Cerebellar cortex (tissue), 1 donor: ENCODE data around the gene GLYATL1B.
A peak's percentile ranks its signal among the peaks of the same experiment; 100 is the strongest.
"Not testable (repeated sequence)": the region's sequence is repeated elsewhere in the genome, so short reads cannot be mapped to it uniquely, and the experiment has no call there.

Experiments used
- DNase-seq: peaks from one replicate; pipeline ENCODE4 v3.0.0-alpha.2; 2015; ENCODE audit warnings: low spot score

Gene GLYATL1B

DNA sequence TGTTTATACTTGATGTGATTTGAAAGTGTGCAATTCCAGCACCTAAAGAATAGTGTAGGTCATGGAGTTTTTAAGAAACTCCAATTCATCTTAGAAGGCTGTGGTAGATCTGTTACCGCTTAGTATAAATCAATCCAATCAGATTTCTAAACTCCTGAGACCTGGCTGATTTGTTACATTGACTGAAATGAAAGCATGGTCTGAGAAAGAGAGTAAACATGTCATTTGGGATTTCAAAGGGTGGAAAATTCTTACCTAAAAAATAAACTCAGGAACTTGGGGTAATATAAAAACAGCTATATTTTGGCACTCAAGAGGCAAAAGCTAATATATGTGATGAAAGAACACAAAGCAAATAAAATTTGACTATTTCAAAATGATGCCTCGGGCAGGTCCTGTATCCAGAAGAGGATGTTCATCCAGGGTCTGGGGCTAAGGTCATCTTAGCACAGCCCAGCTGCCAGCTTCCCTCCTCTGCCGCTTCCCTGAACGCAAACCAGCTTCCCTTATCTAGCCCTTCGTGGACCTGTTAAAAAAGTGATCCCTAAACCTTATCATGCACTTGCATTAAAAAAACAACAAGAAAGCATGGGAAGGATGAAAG lies 10.0 kb downstream of the GLYATL1B start:
- DNase-seq: not testable (repeated sequence)

DNA sequence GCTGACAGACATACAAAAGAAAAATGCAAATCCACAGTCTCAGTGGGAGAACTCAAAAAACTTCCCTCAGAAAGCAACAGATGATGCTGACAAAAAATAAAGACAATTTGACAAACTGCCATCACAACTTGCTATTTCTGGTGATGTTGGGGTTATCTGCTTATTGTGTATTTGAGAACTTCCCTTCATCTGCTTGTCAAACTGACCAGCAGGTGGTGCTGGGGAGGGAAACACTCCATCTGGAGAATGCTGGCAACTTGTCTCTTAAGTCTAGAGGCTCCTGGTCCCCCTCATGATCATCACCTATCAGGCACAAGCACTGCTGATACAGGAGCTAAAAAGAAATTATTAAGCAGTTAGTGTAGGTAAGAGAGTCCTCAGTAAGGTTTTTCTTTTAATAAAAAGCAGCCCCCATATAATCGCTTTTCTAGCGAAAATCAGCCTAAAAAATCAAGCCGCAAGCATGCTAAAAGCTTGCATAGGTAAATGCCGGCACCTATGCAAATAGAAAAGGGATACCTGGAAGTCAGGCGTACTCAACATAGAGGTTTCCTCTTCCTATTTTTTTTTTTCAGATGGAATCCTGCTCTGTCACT lies 11.1 kb downstream of the GLYATL1B start:
- DNase-seq: peak; percentile 31

DNA sequence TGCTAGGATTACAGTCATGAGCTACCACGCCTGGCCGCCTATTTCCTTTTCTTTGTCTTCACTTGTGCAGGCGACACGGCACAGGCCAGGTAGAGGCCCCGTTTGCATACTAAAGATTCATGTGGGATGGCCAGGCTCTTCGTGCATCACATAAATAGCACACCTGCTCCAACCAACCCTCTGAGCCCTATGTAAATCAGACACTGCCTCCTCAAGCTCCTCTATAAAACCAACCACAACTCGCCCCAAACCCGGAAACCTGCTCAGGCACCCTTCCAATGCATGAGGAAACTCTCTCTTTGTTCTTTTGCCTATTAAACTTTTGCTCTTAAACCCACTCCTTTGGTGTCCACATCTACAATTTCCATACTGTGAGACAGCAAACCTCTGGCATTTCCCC lies 11.8 kb downstream of the GLYATL1B start:
- not testable (repeated sequence) for DNase-seq

DNA sequence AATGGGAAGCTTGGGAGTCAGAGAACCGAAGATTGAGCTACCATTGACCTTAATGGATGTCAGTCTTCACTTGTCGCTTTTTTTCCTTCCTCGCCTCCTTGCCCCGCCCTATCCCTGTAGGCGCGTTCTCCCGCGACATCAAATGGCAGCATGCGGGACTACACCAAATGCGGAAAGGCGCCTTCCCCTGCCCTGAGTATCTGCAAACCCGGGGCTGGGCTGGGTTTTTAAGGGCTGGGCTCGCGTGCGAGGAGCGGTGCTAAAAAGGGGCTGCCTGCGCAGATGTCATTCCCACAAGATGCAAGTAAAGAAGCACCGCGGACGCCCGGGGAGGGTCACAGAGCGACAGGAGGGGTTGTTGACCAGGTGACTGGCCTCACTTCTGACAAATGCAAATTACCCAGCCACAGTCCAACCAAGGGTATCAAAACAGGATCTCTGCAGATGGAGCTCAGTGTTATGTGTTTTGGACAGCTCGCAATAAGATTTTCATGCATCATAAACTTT lies 16.2 kb downstream of the GLYATL1B start:
- no peak for DNase-seq

DNA sequence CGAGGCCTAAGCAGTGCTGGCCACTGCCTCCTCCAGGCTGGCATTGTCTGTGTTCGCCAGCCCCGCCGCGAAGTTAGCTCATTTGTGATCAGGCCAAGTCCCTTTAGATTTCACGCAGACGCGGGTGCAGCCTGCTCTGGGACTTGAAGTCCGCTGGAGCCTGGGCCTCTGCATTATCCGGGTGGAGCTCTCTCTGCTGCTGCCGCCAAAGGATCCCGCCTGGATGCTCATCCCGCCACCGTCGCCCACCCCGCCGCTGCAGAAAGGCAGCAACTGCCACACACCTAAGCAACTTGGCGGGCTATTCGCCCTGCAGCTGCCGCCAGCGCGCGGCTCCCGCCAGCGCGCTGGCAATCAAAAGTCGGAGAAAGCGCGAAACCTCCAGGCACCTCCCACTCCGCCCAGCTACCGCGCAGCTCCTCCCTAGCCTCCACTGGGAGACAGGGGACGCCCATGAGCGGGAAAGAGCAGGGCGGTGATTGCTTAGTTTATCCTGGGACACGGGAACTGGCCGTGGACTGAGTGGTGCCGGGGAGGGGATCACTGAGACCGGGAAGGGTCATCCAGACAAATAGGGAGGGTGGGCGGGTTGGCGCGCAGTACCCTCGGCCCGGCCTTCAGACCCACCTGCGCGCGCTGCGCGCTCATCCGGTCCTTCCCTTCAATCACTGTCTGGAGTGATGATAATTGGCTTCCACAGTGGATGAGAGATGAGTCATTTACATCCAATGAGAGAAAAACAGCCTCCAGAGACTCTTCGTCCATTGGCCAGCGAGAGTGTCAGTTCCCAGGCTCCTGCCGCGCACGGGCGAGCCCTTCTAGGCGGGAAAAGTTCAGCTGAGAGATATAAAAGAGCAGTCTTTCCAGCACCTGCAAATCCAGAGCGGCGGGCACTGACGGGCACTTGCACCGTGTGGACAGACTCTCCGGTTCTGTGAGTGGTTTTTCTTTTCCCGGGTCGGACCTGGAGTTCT lies 20.5 kb downstream of the GLYATL1B start, which contains the start of gene FAM111B:
TSS of gene FAM111B (plus strand) at position 875 of the 974 bp plus-strand sequence. CDS start 2,389 bp downstream, outside the sequence.
- DNase-seq: peak; percentile 59

DNA sequence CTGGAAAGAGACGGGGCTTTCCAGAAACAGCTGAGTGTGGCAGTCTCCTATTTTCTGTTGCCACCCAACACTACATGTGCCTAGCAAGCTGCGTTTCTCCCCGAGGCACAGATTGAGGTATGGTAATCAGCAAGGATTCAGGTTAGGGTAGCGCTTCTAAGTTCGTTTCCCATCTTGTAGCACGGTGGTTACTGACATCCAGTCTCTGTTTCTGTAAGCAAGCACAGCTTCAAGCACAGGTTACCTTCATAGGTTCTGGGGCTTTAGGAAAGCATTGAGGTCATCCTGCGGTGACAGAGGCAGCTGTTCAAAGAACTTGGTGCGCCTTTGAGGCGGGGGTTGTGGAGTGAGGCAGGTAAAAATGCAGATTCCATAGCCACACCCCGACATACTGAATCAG lies 21.6 kb downstream of the GLYATL1B start:
- DNase-seq: not testable (repeated sequence)

DNA sequence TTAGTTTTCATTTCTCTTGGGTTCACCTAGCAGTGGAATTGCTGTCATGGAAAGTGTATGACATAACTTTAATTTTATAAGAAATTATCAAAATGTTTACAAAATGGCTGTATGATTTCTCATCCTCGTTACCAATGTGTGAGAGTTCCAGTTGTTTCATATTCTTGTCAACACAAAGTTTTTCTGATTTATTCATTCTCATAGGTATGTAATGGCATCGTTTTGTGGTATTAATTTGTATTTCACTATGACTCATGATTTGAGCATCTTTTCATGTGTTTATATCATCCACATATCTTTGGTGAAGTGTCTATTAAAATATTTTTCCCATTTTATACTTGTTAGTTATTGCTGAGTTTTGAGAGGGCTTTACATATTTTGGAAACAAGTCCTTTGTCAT lies 26.4 kb downstream of the GLYATL1B start:
- no peak for DNase-seq

DNA sequence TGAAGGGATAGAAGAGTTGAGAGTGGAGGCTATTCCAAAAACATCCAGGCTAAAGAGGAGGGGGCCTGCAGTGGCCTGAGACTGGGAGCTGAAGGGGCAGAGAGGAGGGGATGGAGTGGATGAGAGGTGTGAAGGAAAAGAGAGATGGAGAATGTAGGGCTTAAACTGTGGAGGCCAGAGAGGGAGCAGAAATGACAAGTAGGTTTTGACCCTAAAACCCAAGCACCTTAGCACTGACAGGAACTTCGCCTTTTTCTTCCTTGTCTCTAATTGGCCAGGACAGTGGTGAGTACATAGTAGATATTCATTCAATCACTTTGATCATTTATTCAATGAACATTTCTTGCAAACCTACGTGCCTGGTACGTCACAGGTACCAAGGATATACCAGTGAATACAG lies 28.2 kb downstream of the GLYATL1B start:
- no peak for DNase-seq

DNA sequence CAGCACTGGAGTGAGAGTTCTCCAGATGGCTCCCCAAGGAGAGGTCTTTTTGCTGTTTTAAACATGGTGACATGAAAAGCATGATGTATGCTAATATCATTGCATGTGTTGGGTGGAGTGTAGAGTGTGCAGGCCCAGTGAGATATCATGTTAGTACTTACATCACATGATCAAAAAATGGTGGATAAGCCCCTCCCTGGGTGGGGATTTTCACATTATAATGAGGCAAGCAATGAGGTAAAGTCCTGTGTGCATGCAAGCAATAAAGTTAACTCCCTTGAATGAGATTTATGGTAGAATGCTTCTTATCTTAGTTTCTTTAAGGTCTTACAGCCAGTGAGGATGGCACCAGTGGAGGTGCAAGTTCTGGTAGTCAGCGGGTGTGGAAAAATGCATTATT lies 29.4 kb downstream of the GLYATL1B start:
- DNase-seq: no peak

DNA sequence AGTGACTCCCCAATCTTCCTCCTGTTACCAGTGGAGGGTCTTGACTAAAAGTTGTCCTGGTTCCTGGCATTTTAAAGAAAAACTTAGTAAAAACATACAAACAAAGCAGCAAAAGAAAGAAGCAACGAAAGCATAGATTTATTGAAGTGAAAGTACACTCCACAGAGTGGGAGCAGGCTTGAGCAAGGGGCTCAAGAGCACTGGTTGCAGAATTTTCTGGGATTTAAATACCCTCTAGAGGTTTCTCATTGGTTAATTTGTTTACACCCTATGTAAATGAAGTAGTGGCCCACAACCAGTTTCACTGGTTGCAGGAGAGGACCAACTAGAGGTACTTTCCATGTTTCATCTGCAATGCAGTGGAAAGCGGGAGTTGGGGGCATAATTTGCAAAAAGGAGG lies 31.7 kb downstream of the GLYATL1B start:
- DNase-seq: no peak

DNA sequence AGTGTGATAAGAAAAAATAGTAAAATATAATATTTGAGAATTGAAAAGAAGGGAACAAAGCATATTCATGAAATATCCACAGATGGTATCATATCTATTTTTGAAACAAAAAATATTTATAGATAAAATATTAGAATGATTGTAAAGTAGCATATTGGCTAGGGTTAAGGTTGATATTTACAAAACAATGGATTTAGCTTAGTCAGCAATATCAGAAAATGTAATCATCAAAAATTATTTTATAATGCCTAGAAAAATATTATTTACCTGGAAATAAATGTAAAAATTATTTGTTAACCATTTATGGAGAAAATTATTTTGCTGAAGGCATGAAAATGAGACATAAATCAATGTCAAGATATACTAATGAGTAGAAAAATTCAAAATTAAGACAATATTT lies 33.7 kb downstream of the GLYATL1B start:
- no peak for DNase-seq

DNA sequence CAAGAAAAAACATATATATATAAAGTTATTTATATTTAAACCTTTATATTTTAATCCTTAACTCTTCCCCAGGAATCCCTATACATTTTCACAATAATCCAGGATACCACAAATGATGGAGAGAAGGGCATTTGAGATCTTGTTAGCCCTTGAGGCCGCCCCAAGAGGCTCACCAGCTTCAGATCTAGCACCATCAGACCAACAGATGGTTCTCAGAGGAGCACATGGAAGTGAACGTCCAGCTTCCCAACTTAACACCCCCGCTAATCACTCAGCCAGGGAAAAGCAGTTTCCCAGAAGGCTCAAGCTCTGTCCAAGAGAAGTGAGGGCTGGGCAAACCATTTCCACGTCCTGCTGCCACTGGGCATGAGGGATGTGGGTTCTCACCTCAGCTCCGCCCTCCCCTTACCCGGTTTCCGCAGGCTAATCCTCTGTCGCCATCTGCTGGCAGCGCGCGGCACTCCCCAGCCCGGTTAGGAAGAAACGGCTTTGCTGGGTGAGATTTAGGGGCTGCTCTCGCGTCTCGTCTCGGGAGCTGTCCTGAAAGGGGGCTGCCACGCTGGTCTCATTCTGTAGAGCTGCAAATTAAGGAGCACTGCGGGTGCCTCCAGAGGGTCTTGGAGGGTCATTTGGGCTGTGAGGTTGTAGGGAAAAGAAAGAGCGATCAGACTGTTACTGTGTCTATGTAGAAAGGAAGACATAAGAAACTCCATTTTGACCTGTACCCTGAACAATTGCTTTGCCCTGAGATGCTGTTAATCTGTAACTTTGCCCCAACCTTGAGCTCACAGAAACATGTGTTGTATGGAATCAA lies 49.7 kb downstream of the GLYATL1B start:
- DNase-seq: peak; percentile 55

DNA sequence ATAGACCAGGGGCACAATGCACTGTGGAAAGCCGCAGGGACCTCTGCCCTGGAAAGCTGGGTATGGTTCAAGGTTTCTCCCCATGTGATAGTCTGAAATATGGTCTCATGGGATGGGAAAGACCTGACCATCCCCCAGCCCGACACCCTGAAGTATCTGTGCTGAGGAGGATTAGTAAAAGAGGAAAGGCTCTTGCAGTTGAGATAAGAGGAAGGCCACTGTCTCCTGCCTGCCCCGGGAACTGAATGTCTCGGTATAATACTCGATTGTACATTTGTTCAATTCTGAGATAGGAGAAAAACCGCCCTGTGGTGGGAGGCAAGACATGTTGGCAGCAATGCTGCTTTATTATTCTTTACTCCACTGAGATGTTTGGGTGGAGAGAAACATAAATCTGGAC lies 50.4 kb downstream of the GLYATL1B start:
- DNase-seq: not testable (repeated sequence)

DNA sequence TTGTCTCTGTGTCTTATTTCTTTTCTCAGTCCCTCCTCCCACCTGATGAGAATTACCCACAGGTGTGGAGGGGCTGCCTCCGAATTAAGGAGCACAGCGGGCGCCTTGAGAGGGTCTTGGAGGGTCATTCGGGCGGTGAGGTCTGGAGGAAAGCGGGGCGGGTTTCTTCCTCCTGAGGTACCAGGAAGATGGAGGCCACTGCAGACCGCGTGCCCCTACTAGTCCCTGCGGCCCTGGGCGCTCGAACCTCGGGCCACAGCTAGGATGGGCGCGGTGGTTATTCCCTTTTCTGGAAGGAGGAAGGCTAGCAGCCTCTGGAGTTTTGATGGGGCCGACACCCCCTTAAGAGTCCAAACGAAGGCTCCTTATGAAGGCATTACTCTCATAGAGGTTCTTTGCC lies 51.1 kb downstream of the GLYATL1B start:
- no peak for DNase-seq

DNA sequence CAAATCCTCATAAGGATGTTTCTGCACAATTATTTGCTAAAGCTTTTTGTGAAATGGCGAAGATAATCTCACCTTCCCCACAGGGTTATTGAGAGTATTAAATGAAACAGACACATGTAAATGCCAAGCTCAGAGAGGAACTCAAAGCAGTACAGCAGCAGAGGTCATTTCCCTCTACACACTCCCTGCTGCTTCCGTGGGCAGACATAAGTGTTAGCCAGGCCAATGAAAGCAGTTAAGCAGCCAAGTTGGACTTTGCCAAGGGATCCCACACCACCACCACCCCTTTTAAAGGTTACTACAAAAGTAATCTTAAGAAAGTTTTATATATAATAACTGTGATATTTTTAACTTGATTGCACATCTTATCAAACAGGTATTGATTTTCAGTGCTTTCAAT lies 52.5 kb downstream of the GLYATL1B start:
- DNase-seq: no peak

DNA sequence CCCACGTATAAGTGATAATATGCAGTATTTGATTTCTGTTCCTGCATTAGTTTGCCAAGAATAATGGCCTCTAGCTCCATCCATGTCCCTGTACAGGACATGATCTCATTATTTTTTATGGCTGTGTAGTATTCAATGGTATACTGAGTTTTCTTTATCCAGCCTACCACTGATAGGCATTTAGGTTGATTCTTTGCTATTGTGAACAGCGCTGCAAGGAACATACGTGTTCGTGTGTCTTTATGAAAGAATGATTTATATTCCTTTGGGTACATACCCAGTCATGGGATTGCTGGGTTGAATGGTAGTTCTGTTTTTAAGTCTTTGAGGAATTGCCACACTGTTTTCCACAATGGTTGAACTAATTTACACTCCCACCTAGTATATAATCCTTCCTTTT lies 55.1 kb downstream of the GLYATL1B start:
- DNase-seq: no peak

DNA sequence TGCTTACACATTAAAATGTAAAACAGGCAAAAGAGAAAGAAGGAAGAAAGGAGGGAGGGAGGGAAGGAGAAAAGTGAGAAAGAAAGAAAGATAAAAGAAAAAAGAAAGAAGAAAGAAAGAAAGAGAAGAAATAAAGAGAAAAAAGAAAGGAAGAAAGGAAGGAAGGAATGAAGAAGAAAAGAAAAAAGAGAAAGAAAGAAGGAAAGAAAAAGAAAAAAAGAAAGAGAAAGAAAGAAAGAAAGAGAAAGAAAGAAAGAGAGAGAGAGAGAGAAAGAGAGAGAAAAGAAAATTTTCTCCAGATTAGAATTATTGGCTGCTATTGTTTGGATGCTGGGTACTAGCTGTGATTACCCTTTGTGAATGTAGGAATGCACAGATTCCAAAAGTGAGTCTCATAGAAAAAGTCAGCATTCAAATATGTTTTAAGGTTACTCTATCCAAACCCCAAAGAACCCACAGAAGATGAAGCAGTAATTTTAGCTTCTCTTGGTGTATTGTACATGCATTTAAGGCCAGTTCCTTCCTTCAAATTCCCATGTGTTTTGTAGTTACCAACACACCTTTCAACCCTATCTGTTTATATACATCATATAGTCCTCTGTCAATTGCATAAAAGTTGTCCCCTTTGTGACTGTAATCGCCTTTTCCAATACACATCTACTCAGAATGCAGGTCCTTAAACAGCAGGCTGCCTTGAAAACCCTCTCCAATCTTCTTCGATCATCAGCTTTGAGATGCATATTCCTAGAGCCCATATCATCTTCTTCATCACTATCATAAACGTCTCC lies 55.8 kb downstream of the GLYATL1B start:
- peak; percentile 6 for DNase-seq

DNA sequence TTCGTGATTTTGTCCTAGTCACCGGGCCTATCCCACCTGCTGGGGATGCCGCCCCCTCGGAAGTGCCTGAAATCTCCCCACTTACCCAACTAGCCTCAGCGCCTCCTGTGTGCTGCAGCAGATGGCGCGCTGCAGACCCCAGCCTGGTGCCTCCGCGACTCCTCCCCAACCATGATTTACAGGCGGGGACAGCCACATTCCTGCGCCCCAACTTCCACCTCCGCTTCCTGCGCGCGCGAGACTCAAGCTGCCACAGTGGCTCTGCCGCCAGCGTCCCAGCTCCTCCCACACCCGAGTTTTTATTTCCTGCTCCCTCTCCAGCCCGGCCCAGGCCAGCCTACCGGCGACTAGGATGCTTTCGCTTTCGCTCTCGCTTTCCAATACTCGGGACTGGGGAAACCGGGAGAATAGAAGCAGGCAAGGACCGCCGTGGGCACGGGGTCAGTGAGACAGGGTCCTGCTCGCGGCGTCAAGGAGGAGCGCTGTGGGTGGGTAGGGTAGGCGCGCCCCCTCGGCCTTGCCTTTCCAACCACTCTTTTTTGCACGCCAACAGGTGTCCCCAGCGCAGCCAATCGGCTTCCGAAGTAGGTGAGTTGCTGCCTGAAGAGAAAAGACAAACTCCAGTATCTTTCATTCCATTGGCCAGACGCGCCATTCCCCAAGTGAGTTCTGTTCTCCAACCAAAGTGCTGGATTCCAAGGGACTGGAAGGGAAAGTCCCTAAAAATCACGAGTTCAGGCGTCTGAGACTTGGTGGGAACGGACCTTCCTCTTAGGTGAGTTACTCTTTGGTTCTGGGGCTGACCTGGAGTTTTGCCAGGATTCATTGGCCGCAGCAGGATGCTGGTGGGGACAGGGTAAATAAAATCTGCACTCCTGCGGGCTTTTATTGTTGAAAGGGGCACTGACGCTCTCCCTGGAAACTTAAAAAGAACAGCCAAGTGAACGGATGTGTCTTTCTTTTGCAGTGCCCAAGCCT lies 56.7 kb downstream of the GLYATL1B start, which contains the start of gene FAM111A:
TSS of gene FAM111A (plus strand) at position 327 of the 978 bp plus-strand sequence. CDS start 6,017 bp downstream, outside the sequence.
- DNase-seq: peak; percentile 68

DNA sequence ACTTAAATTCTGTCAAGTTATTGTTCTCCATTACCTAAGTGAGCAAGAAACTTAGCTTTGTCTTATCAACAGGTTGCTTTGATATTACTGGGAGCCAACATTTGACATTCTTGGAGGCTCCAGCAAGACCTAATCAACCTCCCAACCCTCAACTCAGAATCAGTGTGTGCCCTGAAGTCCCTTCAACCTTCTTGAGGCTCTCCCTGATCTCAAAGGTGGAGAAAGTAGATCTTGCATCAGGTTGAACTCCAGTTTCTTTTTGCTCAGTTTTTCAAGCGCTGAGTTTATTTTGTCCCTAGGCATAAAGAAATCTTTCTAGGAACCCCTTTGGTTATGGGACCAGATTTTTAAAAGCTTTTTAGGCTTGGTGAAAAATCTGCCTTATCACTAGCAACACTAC lies 58.0 kb downstream of the GLYATL1B start:
- peak; percentile 5 for DNase-seq
